CD14-positive monocyte (primary cell): ENCODE data around the gene DAO. TPM values are rescaled to one million over a fixed set of nuclear protein-coding genes. Genes with fewer than 3 reads are reported as not detected.

ENCODE experiments used
- DNase-seq, 3 donors: peaks; one replicate each; pipeline ENCODE4 v3.0.0-alpha.2; 2011 to 2022
- H2AFZ ChIP-seq: 2 replicates; pipeline ENCODE4 v1.6.0; 2012; ENCODE audit warnings: mild to moderate bottlenecking, low read depth, low read length, inconsistent platforms; ENCODE audit not compliant: insufficient read depth, poor library complexity, severe bottlenecking
- H3K27ac ChIP-seq, 2 donors: 1 replicate in 1 of 2; 2 replicates in 1 of 2; pipeline ENCODE4 v1.5.1; 2012 to 2013; ENCODE audit warnings: low read length in 2 of 2, control low read depth in 1 of 2, inconsistent platforms in 1 of 2, low read depth in 1 of 2, mild to moderate bottlenecking in 1 of 2
- H3K27me3 ChIP-seq, 2 donors: one replicate each; pipeline versions ENCODE4 v1.6.0 to v1.6.1; 2011 to 2013; ENCODE audit warnings: low read length in 2 of 2; ENCODE audit not compliant: control insufficient read depth in 2 of 2, insufficient read depth in 2 of 2
- H3K36me3 ChIP-seq, 2 donors: replicated peaks in 1 of 2; 1 replicate in 1 of 2; 2 replicates in 1 of 2; pipeline versions ENCODE4 v1.5.1 to v1.6.1; 2012 to 2013; ENCODE audit warnings: low read length in 2 of 2, control low read depth in 1 of 2, inconsistent platforms in 1 of 2, mild to moderate bottlenecking in 1 of 2; ENCODE audit not compliant: insufficient read depth in 2 of 2, control insufficient read depth in 1 of 2
- H3K4me1 ChIP-seq, 2 donors: 1 replicate in 1 of 2; 2 replicates in 1 of 2; pipeline versions ENCODE4 v1.5.1 to v1.6.1; 2012 to 2013; ENCODE audit warnings: low read length in 2 of 2, control low read depth in 1 of 2, inconsistent platforms in 1 of 2, mild to moderate bottlenecking in 1 of 2, moderate library complexity in 1 of 2; ENCODE audit not compliant: insufficient read depth in 2 of 2, control insufficient read depth in 1 of 2
- H3K4me2 ChIP-seq: replicated peaks from 2 replicates; pipeline ENCODE3; 2012; ENCODE audit warnings: low read length, moderate library complexity, mild to moderate bottlenecking; ENCODE audit not compliant: poor library complexity, severe bottlenecking; ENCODE audit errors: extremely low read depth
- H3K4me3 ChIP-seq, 3 experiments: fragments of 200-600 bp in 1 of 3; sonication (generic) in 1 of 3; replicated peaks in 1 of 3; 1 replicate in 2 of 3; 2 replicates in 1 of 3; pipeline ENCODE4 v1.5.1; 2011 to 2013; ENCODE audit warnings: low read length in 3 of 3, mild to moderate bottlenecking in 3 of 3, control low read depth in 2 of 3, low read depth in 2 of 3, inconsistent platforms in 1 of 3, moderate library complexity in 1 of 3
- H3K79me2 ChIP-seq: 2 replicates; pipeline ENCODE4 v1.6.0; 2012; ENCODE audit warnings: mild to moderate bottlenecking, control low read depth, inconsistent platforms, low read length, moderate library complexity; ENCODE audit not compliant: insufficient read depth
- H3K9ac ChIP-seq: 2 replicates; pipeline ENCODE4 v1.6.0; 2017; ENCODE audit warnings: low read length, mild to moderate bottlenecking; ENCODE audit not compliant: insufficient read depth, poor library complexity, severe bottlenecking
- H3K9me3 ChIP-seq, 2 donors: replicated peaks in 1 of 2; 1 replicate in 1 of 2; 2 replicates in 1 of 2; pipeline versions ENCODE4 v1.5.1 to v1.6.1; 2012 to 2013; ENCODE audit warnings: low read length in 2 of 2, control low read depth in 1 of 2; ENCODE audit not compliant: control insufficient read depth in 1 of 2, insufficient read depth in 1 of 2
- H4K20me1 ChIP-seq: 2 replicates; pipeline ENCODE4 v1.6.0; 2012; ENCODE audit warnings: mild to moderate bottlenecking, low read length, control low read depth, moderate library complexity; ENCODE audit not compliant: insufficient read depth
- H3K27ac Mint-ChIP-seq, 7 donors: one replicate each; pipeline ENCODE4 v1.8.0; 2020; ENCODE audit warnings: mild to moderate bottlenecking in 7 of 7, mixed read lengths in 7 of 7, moderate library complexity in 6 of 7, inconsistent platforms in 2 of 7
- H3K27me3 Mint-ChIP-seq, 3 donors: one replicate each; pipeline ENCODE4 v1.8.0; 2021 to 2022; ENCODE audit warnings: low read depth in 3 of 3, mild to moderate bottlenecking in 3 of 3, mixed read lengths in 3 of 3, moderate library complexity in 3 of 3, inconsistent platforms in 1 of 3
- H3K36me3 Mint-ChIP-seq, 2 donors: one replicate each; pipeline ENCODE4 v1.8.0; 2020; ENCODE audit warnings: mixed read lengths in 2 of 2, inconsistent platforms in 1 of 2, mild to moderate bottlenecking in 1 of 2
- H3K4me1 Mint-ChIP-seq: one replicate; pipeline ENCODE4 v1.8.0; 2020; ENCODE audit warnings: mild to moderate bottlenecking, mixed read lengths
- H3K4me3 Mint-ChIP-seq, 2 donors: one replicate each; pipeline ENCODE4 v1.8.0; 2020; ENCODE audit warnings: mild to moderate bottlenecking in 2 of 2, mixed read lengths in 2 of 2, moderate library complexity in 1 of 2
- H3K9me3 Mint-ChIP-seq, 7 donors: one replicate each; pipeline ENCODE4 v1.8.0; 2020 to 2022; ENCODE audit warnings: mixed read lengths in 7 of 7, mild to moderate bottlenecking in 6 of 7, moderate library complexity in 6 of 7, inconsistent platforms in 2 of 7
- WGBS: methylation state at CpG from one replicate; pipeline ENCODE4 v1.1.5; 2013; ENCODE audit warnings: missing lambda C conversion rate; ENCODE audit not compliant: insufficient coverage; 5-methylcytosine and 5-hydroxymethylcytosine counted together
- intact Hi-C, 2 donors: fragments of 100-400 bp; cut with micrococcal nuclease; formaldehyde crosslinking; loops; one replicate each; pipeline versions ENCODE4 v1.15.0 to v1.15.1; 2023
- polyA plus RNA-seq, 3 donors: library from polyadenylated mRNA; depleted of rRNA in 1 of 3; unstranded in 2 of 3; stranded (reverse) in 1 of 3; fragments of 300-500 nt in 2 of 3; fragments of >200 nt in 1 of 3; fragmentation: Illumina TruSeq in 2 of 3; gene quantifications; 1 replicate in 2 of 3; 2 replicates in 1 of 3; pipeline ENCODE4 v1.2.3, GENCODE V29; 2012 to 2021
- TF ChIP-seq, protein P1 (sequence below): fragments of 200-600 bp; IDR thresholded peaks from one replicate; pipeline ENCODE4 v1.8.0; 2022; ENCODE audit warnings: antibody characterized with exemption, mild to moderate bottlenecking

The DAO gene
- polyA plus RNA-seq, 3 donors: not detected

DNA sequence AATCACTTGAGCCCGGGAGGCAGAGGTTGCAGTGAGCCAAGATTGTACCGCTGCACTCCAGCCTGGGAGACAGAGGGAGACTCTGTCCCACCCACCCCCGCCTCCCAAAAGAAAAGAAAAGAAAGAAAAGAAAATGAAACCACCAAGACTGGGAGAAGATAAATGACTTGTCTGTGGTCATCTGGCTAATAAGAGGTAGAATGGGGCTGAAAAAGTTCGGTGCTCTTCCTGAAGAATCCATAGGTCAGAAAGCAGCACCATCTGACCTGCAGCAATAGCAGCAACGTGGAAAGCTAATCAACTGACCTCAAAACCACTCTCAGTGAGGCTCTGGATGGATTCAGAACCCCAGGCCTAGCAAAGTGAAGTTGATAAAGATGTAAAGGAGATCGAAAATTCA is 47.7 kb upstream of the DAO start:
- 60% methylated on average over 1 of the region's 6 CpGs for WGBS
- Histone ChIP-seq H3K79me2 (peaks cover 40% of the 10 kb centered on the region), H4K20me1 (peaks cover 27% of the 10 kb centered on the region), H3K4me2 (no peak overlapping the region), H2AFZ (no peak overlapping the region), H3K4me1 (peaks cover 9 to 11% of the 10 kb centered on the region in 2 donors), H3K9me3 (no peaks in the 10 kb centered on the region), H3K36me3 (peaks cover 48 to 86% of the 10 kb centered on the region in 2 donors), H3K9ac (no peak overlapping the region), H3K27ac (no peak overlapping the region), H3K27me3 (no peaks in the 10 kb centered on the region), H3K4me3 (no peak overlapping the region)
- peaks cover 0 to 1% (median 0%) of the 10 kb centered on the region in 3 donors for H3K27me3 Mint-ChIP-seq
- H3K4me3 Mint-ChIP-seq: no peak overlapping the region
- no peaks in the 10 kb centered on the region for H3K9me3 Mint-ChIP-seq
- DNase-seq: no peak
- peaks cover 17% of the 10 kb centered on the region for H3K4me1 Mint-ChIP-seq
- TF ChIP-seq, protein P1, sequence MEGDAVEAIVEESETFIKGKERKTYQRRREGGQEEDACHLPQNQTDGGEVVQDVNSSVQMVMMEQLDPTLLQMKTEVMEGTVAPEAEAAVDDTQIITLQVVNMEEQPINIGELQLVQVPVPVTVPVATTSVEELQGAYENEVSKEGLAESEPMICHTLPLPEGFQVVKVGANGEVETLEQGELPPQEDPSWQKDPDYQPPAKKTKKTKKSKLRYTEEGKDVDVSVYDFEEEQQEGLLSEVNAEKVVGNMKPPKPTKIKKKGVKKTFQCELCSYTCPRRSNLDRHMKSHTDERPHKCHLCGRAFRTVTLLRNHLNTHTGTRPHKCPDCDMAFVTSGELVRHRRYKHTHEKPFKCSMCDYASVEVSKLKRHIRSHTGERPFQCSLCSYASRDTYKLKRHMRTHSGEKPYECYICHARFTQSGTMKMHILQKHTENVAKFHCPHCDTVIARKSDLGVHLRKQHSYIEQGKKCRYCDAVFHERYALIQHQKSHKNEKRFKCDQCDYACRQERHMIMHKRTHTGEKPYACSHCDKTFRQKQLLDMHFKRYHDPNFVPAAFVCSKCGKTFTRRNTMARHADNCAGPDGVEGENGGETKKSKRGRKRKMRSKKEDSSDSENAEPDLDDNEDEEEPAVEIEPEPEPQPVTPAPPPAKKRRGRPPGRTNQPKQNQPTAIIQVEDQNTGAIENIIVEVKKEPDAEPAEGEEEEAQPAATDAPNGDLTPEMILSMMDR: no peak
- intact Hi-C loops: no loop called here
- H3K36me3 Mint-ChIP-seq: peaks cover 86 to 93% of the 10 kb centered on the region in 2 donors
- peak overlapping the region in 3 of 7 donors; percentile 16 to 45 (median 30) for H3K27ac Mint-ChIP-seq

DNA sequence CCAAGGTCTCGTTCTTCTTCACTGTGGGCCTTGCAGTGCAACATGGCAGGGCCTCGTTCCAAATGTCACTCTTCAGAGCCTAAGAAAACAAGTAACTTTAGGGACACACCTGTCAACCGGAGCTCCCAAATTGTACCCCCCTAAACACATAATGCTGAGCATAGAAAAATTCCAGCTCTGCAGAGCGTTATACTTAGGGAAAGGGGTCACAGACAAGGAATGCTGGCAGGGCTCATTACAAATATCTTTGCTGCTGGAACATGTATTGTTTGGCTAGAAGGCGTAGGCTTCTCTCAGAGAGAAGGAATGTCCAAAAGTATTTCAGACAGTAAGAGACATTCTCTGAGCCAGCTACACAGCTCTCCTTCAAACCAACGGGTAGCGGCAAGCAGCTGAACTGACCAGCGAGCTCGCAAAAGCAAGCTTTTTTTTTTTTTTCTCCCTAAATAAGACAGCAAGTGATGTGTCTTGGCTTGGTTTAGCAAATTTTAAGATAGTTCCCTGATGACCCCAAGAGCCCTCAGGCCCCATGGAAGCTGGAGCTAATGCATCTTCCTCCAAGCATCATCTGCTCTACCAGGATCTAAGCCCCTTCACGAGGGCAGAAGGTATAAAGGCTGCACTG is 47.0 kb upstream of the DAO start:
- Mint-ChIP-seq H3K36me3 (peaks cover 82 to 89% of the 10 kb centered on the region in 2 donors), H3K4me1 (peaks cover 17% of the 10 kb centered on the region), H3K9me3 (no peaks in the 10 kb centered on the region), H3K4me3 (no peak overlapping the region), H3K27me3 (no peaks in the 10 kb centered on the region), H3K27ac (peak overlapping the region in 1 of 7 donors; percentile 40)
- no peak overlapping the region for H3K27ac ChIP-seq
- intact Hi-C loops: no loop called here
- no peak overlapping the region for H3K9ac ChIP-seq
- TF ChIP-seq, protein P1: no peak
- no peaks in the 10 kb centered on the region for H3K9me3 ChIP-seq
- 95% methylated on average over 4 of the region's 10 CpGs for WGBS
- no peak for DNase-seq
- H3K4me1 ChIP-seq: peaks cover 9 to 11% of the 10 kb centered on the region in 2 donors
- H3K27me3 ChIP-seq: no peaks in the 10 kb centered on the region
- H4K20me1 ChIP-seq: peaks cover 20% of the 10 kb centered on the region
- H3K4me2 ChIP-seq: no peak overlapping the region
- no peak overlapping the region for H2AFZ ChIP-seq
- H3K4me3 ChIP-seq: no peak overlapping the region
- H3K36me3 ChIP-seq: peaks cover 47 to 83% of the 10 kb centered on the region in 2 donors
- H3K79me2 ChIP-seq: peaks cover 40% of the 10 kb centered on the region
